Fibroblast of lung (primary cell): ENCODE data around the gene CIAO3. TPM values are rescaled to one million over a fixed set of nuclear protein-coding genes. Genes with fewer than 3 reads are reported as not detected.

Experiments
- DNase-seq, 2 donors: peaks; one replicate each; pipeline versions ENCODE4 v3.0.0 to v3.0.0-alpha.2; 2010; ENCODE audit warnings: low read depth in 2 of 2
- H2AFZ ChIP-seq: 2 replicates; pipeline ENCODE4 v1.5.1; 2012; ENCODE audit warnings: low read length, control low read depth, inconsistent platforms
- H3K27ac ChIP-seq: 2 replicates; pipeline ENCODE4 v1.5.1; 2011; ENCODE audit warnings: low read length, control low read depth; ENCODE audit not compliant: insufficient read depth
- H3K27me3 ChIP-seq: 2 replicates; pipeline ENCODE4 v1.5.1; 2011; ENCODE audit warnings: mild to moderate bottlenecking, low read length; ENCODE audit not compliant: control insufficient read depth, insufficient read depth
- H3K36me3 ChIP-seq: 2 replicates; pipeline ENCODE4 v1.5.1; 2011; ENCODE audit warnings: low read length; ENCODE audit not compliant: control insufficient read depth, insufficient read depth
- H3K4me1 ChIP-seq: 2 replicates; pipeline ENCODE4 v1.5.1; 2011; ENCODE audit warnings: low read length; ENCODE audit not compliant: control insufficient read depth, insufficient read depth; ENCODE audit errors: extremely low read depth
- H3K4me2 ChIP-seq: 2 replicates; pipeline ENCODE4 v1.5.1; 2011; ENCODE audit warnings: low read length, control low read depth; ENCODE audit not compliant: insufficient read depth; ENCODE audit errors: extremely low read depth
- H3K4me3 ChIP-seq, 4 experiments: fragments of 200-600 bp in 1 of 4; sonication (generic) in 1 of 4; replicated peaks in 1 of 4; 2 replicates each; pipeline ENCODE4 v1.5.1; 2011 to 2016; ENCODE audit warnings: low read length in 4 of 4, low read depth in 3 of 4, mild to moderate bottlenecking in 3 of 4, control low read depth in 2 of 4, inconsistent platforms in 1 of 4, mixed read lengths in 1 of 4; ENCODE audit not compliant: insufficient read depth in 1 of 4; ENCODE audit errors: control extremely low read depth in 1 of 4
- H3K79me2 ChIP-seq: 2 replicates; pipeline ENCODE4 v1.5.1; 2012; ENCODE audit warnings: mild to moderate bottlenecking, low read length, inconsistent platforms; ENCODE audit not compliant: control insufficient read depth, insufficient read depth
- H3K9ac ChIP-seq: 2 replicates; pipeline ENCODE4 v1.5.1; 2011; ENCODE audit warnings: mild to moderate bottlenecking, low read length, control low read depth; ENCODE audit not compliant: insufficient read depth
- H3K9me3 ChIP-seq: 2 replicates; pipeline ENCODE4 v1.5.1; 2012; ENCODE audit warnings: low read depth, low read length; ENCODE audit not compliant: control insufficient read depth, insufficient read depth
- H4K20me1 ChIP-seq: 2 replicates; pipeline ENCODE4 v1.5.1; 2011; ENCODE audit warnings: low read length; ENCODE audit not compliant: control insufficient read depth, insufficient read depth; ENCODE audit errors: extremely low read depth
- CTCF ChIP-seq, 2 donors: IDR thresholded peaks in 1 of 2; conservative IDR thresholded peaks in 1 of 2; 1 replicate in 1 of 2; 2 replicates in 1 of 2; pipeline ENCODE4 v1.5.1; 2011 to 2012; ENCODE audit warnings: low read length in 2 of 2, control low read depth in 1 of 2, inconsistent platforms in 1 of 2, low read depth in 1 of 2, mild to moderate bottlenecking in 1 of 2
- EZH2 ChIP-seq: IDR thresholded peaks from 2 replicates; pipeline ENCODE4 v1.5.1; 2012; ENCODE audit warnings: low read length, control low read depth, mild to moderate bottlenecking; ENCODE audit errors: missing control alignments
- polyA plus RNA-seq, 2 donors: library from polyadenylated mRNA; depleted of rRNA in 1 of 2; stranded (reverse) in 1 of 2; unstranded in 1 of 2; fragments of >200 nt; gene quantifications; 2 replicates each; pipeline ENCODE4 v1.2.1, GENCODE V29; 2011 to 2012; ENCODE audit warnings: missing spikeins in 1 of 2
- total RNA-seq: library from RNA; depleted of rRNA; stranded (reverse); fragments of >200 nt; gene quantifications from 2 replicates; pipeline ENCODE4 v1.2.1, GENCODE V29; 2014

Gene CIAO3
- total and polyA plus RNA-seq, 2 donors (not counting 1 experiment from before 2014, with no cell fraction given), result 9.3 to 31.0 TPM

DNA sequence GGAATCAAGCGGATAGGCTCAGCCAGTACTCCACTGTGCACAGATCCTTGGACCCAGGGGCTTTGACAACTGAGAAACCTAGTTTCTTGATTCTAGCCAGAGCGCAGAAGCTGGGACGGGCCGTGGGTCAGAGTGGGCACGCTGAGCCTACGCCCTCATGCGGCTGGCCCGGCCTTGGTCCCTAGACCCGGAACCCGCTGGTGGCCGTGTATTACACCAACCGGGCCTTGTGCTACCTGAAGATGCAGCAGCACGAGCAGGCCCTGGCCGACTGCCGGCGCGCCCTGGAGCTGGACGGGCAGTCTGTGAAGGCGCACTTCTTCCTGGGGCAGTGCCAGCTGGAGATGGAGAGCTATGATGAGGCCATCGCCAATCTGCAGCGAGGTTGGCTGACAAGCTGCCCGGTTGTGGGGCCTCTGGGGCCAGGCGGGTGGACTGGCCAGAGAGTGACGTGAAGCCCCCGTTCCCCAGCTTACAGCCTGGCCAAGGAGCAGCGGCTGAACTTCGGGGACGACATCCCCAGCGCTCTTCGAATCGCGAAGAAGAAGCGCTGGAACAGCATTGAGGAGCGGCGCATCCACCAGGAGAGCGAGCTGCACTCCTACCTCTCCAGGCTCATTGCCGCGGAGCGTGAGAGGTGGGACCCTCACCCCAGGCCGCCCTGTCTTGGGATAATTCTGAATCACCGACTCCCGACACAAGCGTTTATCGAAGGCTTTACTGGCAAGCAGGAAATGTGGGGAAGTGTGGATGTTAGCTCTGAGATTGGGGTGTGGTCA lies 59.6 kb downstream of the CIAO3 start:
- H3K4me3 ChIP-seq, result peak overlapping the region; percentile 72 to 88 (median 85)
- H3K4me2 ChIP-seq, result peak overlapping the region; percentile 99
- no peak overlapping the region for H2AFZ ChIP-seq
- no peaks in the 10 kb centered on the region for H4K20me1 ChIP-seq
- H3K9ac ChIP-seq, result peak overlapping the region; percentile 78
- TF ChIP-seq CTCF (conservative IDR thresholded peaks at IDR 0.05 in 1 of 2, IDR thresholded peaks at IDR 0.05 in 1 of 2; ENCODE audit: low read depth in 1 of 2, low read length in 2 of 2) (peak in 1 of 2 donors; percentile 13), EZH2 (no peak)
- peaks cover 18% of the 10 kb centered on the region for H3K4me1 ChIP-seq
- H3K27ac ChIP-seq, result peak overlapping the region; percentile 73
- DNase-seq, result peak; percentile 57 to 58
- peaks cover 31% of the 10 kb centered on the region for H3K79me2 ChIP-seq
- no peaks in the 10 kb centered on the region for H3K9me3 ChIP-seq
- H3K36me3 ChIP-seq, result peaks cover 27% of the 10 kb centered on the region
- H3K27me3 ChIP-seq, result no peaks in the 10 kb centered on the region

DNA sequence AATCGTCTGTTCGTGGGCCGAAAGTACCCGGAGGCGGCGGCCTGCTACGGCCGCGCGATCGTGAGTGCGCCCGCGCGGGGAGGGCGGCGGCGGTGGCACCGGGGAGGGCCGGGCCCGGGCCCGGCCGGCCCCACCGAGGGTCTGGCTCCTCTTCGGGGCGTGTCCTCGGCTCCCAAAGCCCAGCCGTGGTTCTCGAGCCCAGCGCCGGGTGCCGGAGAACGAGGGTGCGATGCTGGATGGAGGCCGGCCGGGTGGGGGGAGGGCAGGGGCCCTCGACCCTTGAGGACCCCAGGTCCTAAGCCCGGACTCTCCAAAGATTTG lies 60.2 kb downstream of the CIAO3 start:
- Histone ChIP-seq H3K4me1 (peaks cover 18% of the 10 kb centered on the region), H3K79me2 (peaks cover 31% of the 10 kb centered on the region), H2AFZ (no peak overlapping the region)

More for the DNA sequence above, 60.2 kb downstream of the CIAO3 start:
- DNase-seq, result no peak
- Histone ChIP-seq H3K27ac (peak overlapping the region; percentile 73), H3K4me2 (peak overlapping the region; percentile 99), H3K9ac (peak overlapping the region; percentile 78), H3K9me3 (no peaks in the 10 kb centered on the region), H3K27me3 (no peaks in the 10 kb centered on the region), H3K36me3 (peaks cover 26% of the 10 kb centered on the region), H3K4me3 (peak overlapping the region; percentile 72 to 88 (median 85)), H4K20me1 (no peaks in the 10 kb centered on the region)
- TF ChIP-seq CTCF (conservative IDR thresholded peaks at IDR 0.05 in 1 of 2, IDR thresholded peaks at IDR 0.05 in 1 of 2; ENCODE audit: low read depth in 1 of 2, low read length in 2 of 2), result no peak
- TF ChIP-seq EZH2, result no peak
